Measurements from ENCODE around the gene STK16. TPM values are rescaled to one million over a fixed set of nuclear protein-coding genes. Genes with fewer than 3 reads are reported as not detected.
"Not testable (repeated sequence)": the region's sequence is repeated elsewhere in the genome, so short reads cannot be mapped to it uniquely, and the experiment has no call there.

Gene STK16, protein sequence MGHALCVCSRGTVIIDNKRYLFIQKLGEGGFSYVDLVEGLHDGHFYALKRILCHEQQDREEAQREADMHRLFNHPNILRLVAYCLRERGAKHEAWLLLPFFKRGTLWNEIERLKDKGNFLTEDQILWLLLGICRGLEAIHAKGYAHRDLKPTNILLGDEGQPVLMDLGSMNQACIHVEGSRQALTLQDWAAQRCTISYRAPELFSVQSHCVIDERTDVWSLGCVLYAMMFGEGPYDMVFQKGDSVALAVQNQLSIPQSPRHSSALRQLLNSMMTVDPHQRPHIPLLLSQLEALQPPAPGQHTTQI
- total RNA-seq (2014; rRNA removed; shearing (Covaris generic)): 26.2 and 38.6 TPM in 2 replicates

DNA sequence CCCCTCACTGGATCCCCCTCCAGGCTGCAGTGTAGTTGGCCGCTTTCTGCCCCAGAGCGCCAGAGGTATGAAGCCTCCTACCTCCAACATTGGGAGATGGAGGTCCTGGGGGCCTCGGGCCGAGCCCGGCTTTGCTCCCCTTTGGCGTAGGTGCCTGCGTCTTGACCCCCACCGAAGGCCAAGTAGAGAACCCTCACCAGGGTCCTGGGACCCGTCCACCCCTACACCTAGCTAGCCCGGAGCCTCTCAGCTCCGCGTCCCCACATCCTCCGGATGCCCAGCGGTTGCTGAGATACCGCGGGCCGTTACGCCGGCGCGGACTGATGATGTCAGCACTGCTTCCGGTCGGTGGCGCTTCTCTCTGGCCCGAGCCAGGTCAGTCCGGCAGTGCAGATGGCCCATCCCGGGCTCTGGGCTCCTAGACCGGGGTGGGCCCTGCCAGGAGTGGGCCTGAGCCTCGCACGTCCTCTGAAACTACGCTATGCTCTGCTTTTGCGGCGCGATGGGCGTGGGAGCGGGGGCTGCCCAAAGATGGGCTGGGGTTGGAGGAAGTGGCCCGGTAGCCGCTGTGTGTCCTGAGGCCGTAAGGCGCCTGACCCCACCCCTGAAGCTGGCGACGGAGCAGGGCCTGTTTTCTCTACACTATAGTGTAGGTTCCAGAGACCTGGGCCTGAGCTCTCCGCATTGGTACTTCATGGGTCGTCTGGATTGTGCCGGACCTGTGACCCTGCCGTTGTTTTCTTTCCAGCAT lies at the start of gene STK16, which contains the start of gene GLB1L:
Gene STK16, plus strand, starts transcription at position 332 of the 751 bp plus-strand sequence. CDS start 521 bp downstream, outside the sequence.
Gene GLB1L, minus strand, starts transcription at position 297 of the 751 bp plus-strand sequence. CDS start 1,871 bp downstream, outside the sequence.
- peak; percentile 98 for DNase-seq
- peak within 1 kb of the TSS; percentile 84 for H3K4me3 ChIP-seq (ENCODE audit: insufficient read depth, low read depth, low read length)
- no peaks in the 10 kb centered on the region for H3K27me3 ChIP-seq (ENCODE audit: control insufficient read depth, insufficient read depth, low read length)
- peaks cover 5% of the 10 kb centered on the region for H3K36me3 ChIP-seq (replicated peaks; ENCODE audit: control insufficient read depth, insufficient read depth, low read length)

DNA sequence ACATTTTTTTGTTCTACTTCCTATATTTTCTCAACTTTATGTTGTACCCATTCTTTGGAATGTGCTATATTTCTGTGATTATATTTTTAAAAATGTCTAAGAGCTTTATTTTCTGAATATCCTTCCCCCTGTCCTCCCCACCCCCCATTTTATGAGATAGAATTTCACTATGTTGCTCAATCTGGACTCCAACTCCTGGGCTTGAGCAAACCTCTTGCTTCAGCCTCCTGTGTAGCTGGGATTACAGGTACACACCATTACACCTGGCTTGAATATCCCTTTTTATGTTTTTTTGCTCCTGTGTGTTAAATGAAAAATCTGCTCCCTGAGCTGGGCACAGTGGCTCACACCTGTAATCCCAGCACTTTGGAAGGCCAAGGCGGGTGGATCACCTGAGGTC lies 47.9 kb upstream of the STK16 start:
- no peak overlapping the region for H3K4me3 ChIP-seq (ENCODE audit: insufficient read depth, low read depth, low read length)
- H3K36me3 ChIP-seq (replicated peaks; ENCODE audit: control insufficient read depth, insufficient read depth, low read length): no peaks in the 10 kb centered on the region
- no peaks in the 10 kb centered on the region for H3K27me3 ChIP-seq (ENCODE audit: control insufficient read depth, insufficient read depth, low read length)
- no peak for DNase-seq

DNA sequence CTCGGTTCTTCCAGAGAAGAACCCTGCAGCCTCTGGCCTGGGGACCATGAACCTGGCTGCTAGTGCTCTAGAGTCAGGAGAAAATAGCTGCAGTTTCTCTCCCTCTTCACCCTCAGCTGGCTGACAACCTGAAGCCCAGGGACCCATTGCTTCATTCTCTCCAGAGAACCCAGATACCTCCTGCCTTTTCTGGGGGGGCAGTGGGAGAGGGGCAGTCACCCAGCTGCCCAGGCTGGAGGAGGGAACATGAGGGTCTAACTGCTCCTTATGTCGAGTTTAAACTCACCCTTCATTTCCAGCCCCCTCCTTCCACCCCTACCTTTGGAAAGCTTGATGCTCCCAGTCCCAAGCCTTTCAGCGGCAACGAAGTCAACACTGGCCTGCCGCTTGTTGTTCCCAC lies 46.3 kb upstream of the STK16 start:
- no peaks in the 10 kb centered on the region for H3K27me3 ChIP-seq (ENCODE audit: control insufficient read depth, insufficient read depth, low read length)
- no peak overlapping the region for H3K4me3 ChIP-seq (ENCODE audit: insufficient read depth, low read depth, low read length)
- peak; percentile 26 for DNase-seq
- no peaks in the 10 kb centered on the region for H3K36me3 ChIP-seq (replicated peaks; ENCODE audit: control insufficient read depth, insufficient read depth, low read length)

DNA sequence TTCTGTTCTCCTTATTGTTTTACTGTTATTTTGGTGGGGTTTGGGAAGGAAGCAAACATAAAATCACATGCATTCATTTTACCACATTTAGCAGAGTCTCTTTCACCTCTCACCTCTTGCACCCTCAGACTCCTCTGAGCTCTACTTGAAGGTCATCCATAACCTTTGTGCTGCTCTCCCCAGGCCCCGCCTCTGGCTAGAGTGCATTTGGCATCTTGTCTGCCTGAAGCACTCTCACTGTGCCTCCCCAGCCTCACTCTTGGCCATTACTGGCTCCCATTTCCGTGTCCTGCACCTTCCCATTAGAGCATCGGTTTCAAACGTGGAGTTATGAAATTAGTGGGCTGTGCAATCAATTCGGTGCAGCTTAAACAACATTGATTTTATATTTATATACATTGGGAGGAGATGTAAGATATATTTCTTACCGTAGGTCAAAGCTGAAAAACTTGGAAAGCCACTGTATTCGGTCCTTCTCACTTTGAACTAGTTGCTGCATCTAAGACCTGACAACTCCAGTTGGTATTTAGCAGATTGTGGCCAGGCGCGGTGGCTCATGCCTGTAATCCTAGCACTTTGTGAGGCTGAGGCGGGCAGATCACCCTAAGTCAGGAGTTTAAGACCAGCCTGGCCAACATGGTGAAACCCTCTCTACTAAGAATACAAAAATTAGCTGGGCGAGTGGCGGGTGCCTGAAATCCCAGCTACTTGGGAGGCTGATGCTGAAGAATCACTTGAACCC lies 45.6 kb upstream of the STK16 start:
- no peak overlapping the region for H3K4me3 ChIP-seq (ENCODE audit: insufficient read depth, low read depth, low read length)
- DNase-seq: peak; percentile 23
- no peaks in the 10 kb centered on the region for H3K36me3 ChIP-seq (replicated peaks; ENCODE audit: control insufficient read depth, insufficient read depth, low read length)
- H3K27me3 ChIP-seq (ENCODE audit: control insufficient read depth, insufficient read depth, low read length): no peaks in the 10 kb centered on the region

DNA sequence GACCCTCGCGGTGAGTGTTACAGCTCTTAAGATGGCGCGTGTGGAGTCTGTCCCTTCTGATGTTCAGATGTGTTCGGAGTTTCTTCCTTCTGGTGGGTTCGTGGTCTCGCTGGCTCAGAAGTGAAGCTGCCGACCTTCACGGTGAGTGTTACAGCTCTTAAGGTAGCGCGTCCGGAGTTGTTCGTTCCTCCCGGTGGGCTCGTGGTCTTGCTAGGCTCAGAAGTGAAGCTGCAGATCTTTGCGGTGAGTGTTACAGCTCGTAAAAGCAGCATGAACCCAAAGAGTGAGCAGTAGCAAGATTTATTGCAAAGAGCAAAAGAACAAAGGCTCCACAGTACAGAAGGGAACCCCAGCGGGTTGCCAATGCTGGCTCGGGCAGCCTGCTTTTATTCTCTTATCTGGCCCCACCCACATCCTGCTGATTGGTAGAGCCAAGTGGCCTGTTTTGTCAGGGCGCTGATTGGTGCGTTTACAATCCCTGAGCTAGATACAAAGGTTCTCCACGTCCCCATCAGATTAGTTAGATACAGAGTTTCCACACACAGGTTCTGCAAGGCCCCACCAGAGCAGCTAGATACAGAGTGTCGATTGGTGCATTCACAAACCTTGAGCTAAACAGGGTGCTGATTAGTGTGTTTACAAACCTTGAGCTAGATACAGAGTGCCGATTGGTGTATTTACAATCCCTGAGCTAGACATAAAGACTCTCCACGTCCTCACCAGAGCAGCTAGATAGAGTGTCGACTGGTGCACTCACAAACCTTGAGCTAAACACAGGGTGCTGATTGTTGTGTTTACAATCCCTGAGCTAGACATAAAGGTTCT lies 44.6 kb upstream of the STK16 start:
- H3K36me3 ChIP-seq (replicated peaks; ENCODE audit: control insufficient read depth, insufficient read depth, low read length); H3K27me3 ChIP-seq (ENCODE audit: control insufficient read depth, insufficient read depth, low read length); H3K4me3 ChIP-seq (ENCODE audit: insufficient read depth, low read depth, low read length); DNase-seq: not testable (repeated sequence)

DNA sequence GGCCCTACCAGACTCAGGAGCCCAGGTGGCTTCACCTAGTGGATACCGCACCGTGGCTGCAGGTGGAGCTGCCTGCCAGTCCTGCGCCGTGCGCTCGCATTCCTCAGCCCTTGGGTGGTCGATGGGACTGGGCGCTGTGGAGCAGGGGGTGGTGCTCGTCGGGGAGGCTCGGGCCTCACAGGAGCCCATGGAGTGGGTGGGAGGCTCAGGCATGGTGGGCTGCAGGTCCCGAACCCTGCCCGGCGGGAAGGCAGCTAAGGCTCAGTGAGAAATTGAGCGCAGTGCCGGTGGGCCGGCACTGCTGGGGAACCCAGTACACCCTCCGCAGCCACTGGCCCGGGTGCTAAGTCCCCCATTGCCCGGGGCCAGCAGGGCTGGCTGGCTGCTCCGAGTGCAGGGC lies 43.9 kb upstream of the STK16 start:
- not testable (repeated sequence) for DNase-seq; H3K4me3 ChIP-seq (ENCODE audit: insufficient read depth, low read depth, low read length); H3K36me3 ChIP-seq (replicated peaks; ENCODE audit: control insufficient read depth, insufficient read depth, low read length)

DNA sequence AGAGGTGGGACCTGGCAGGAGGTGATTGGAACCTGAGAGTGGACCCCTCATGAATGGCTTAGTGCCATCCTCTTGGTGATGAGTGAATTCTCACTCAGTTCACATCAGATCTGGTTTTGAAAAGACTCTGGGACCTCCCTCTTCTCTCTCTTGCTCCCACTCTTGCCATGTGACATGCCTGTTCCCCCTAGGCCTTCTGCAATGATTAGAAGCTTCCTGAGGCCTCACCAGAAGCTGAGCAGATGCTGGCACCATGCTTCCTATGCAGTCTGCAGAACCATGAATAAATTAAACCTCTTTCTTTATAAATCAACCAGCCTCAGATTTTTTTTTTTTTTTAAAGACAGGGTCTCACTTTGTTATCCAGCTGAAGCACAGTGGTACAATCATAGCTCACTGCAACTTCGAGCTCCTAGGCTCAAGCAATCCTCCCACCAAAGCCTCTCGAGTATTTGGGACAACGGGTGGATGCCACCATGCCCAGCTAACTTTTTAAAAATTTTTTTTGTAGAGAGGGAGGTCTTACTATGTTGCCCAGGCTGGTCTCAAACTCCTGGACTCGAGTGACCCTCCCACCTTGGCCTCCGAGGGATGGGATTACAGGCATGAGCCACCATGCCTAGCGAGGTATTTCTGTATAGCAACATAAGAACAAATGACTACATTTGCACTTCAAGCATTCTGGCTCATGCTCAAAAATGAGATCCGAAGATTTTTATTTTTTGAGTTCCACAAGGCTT lies 40.7 kb upstream of the STK16 start:
- no peak for DNase-seq

More for the DNA sequence above, 43.9 kb upstream of the STK16 start:
- not testable (repeated sequence) for H3K27me3 ChIP-seq (ENCODE audit: control insufficient read depth, insufficient read depth, low read length)

DNA sequence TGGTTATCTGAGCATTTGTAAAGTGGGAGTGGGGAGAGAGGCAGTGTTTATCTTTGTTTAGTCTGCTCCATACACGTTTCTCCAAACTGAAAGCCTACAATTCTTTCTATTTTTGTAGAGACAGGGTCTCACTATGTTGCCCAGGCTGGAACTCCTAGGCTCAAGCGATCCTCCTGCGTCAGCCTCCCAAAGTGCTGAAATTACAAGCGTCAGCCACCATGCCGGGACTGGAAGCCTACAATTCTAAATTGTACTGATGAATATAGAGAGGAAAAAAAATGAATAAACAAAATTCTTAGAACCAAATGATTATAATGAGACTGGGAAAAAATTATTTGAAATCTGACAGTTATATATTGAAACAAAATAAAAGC lies 40.1 kb upstream of the STK16 start:
- Histone ChIP-seq H3K4me3 (ENCODE audit: insufficient read depth, low read depth, low read length) (no peak overlapping the region), H3K27me3 (ENCODE audit: control insufficient read depth, insufficient read depth, low read length) (no peaks in the 10 kb centered on the region), H3K36me3 (replicated peaks; ENCODE audit: control insufficient read depth, insufficient read depth, low read length) (peaks cover 6% of the 10 kb centered on the region)
- DNase-seq: no peak

More for the DNA sequence above, 40.7 kb upstream of the STK16 start:
- no peak overlapping the region for H3K4me3 ChIP-seq (ENCODE audit: insufficient read depth, low read depth, low read length)
- H3K27me3 ChIP-seq (ENCODE audit: control insufficient read depth, insufficient read depth, low read length): no peaks in the 10 kb centered on the region
- peaks cover 4% of the 10 kb centered on the region for H3K36me3 ChIP-seq (replicated peaks; ENCODE audit: control insufficient read depth, insufficient read depth, low read length)

DNA sequence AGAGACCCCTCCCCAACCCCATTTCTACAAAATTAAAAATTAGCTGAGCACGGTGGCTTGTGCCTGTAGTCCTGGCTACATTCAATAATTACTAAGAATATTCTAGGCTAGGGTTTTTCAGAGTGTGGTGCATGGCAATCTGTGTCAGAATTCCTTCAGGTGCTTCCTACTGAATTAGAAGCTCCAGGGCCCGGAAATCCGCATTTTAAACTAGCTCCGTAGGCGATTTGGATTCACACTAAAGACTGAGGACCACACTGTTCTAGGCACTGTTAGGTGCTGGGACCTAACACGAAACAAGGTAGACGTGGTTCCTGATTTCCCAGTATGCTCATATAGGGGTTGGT lies 39.3 kb upstream of the STK16 start:
- DNase-seq: no peak
- Histone ChIP-seq H3K4me3 (ENCODE audit: insufficient read depth, low read depth, low read length) (peak overlapping the region; percentile 73), H3K36me3 (replicated peaks; ENCODE audit: control insufficient read depth, insufficient read depth, low read length) (peaks cover 8% of the 10 kb centered on the region), H3K27me3 (ENCODE audit: control insufficient read depth, insufficient read depth, low read length) (no peaks in the 10 kb centered on the region)

DNA sequence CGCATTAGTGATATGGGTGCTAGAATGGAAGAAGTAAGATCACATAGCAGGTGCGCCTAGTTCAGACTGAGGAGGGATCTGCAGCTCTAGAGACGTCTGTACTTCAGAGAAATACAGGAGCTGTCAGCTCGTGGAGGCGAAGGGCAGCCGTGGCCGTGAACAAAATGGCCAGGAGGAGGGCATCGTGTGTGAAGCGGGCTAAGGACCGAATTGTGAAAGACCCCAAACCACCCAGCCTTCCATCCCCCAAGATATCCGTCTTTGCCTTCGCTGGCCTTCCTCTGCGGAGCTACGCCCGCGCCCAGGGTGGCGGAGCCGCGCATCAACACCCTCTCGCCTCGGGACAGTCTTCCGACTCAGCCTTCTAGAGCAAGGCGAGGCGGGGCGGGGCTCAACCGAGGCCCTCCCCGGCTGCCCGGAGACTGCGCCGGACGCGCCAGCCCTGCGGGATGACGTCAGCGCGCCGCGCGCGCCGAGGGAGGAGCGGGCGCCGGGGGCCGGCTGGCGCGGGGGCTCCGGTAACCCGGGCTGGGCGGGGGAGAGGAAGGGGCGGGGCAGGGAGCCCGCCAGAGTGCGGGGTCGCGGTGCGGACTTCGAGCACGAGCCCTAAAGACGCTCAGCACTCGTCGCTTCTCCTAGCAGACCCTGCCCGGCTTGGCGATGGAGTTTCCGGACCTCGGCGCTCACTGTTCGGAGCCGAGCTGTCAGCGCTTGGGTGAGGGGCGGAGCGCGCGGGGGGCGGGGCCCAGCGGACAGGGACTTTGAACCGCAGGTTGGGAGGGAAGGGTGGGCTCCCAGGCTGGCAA lies 38.7 kb upstream of the STK16 start, which contains the start of gene ZFAND2B:
Gene ZFAND2B, plus strand, starts transcription at position 455 of the 806 bp plus-strand sequence. Its CDS starts 206 bp downstream, at position 661.
- DNase-seq: peak; percentile 100
- H3K27me3 ChIP-seq (ENCODE audit: control insufficient read depth, insufficient read depth, low read length): no peaks in the 10 kb centered on the region
- peaks cover 12% of the 10 kb centered on the region for H3K36me3 ChIP-seq (replicated peaks; ENCODE audit: control insufficient read depth, insufficient read depth, low read length)
- H3K4me3 ChIP-seq (ENCODE audit: insufficient read depth, low read depth, low read length): peak within 1 kb of the TSS; percentile 73

DNA sequence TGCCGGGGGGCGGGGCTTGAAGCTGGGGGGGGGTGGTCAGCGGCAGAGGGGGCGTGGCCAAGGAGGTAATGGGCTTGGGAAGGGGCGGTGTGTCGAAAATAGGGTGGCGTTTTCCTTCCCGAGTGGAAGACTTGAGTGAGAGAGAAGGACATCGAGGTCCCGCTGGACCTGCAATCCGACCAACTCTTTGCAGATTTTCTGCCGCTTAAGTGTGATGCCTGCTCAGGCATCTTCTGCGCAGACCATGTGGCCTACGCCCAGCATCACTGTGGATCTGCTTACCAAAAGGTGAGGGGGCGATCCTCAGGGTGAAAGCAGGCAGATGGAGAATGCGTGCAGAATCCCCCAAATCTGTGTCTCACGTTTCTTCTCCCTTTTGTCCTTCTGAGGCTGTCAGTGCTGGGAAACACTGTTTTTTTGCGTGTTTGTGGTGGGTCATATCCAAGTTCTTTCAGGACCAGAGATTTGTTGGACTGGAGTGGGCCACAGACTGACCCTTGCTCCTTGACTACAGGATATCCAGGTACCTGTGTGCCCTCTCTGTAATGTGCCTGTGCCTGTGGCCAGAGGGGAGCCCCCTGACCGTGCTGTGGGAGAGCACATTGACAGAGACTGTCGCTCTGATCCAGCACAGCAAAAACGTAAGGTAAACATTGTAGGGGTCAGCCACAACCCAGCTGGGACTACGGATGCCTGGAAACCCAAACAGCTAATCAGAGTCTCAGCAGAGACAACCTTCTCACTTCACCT lies 38.0 kb upstream of the STK16 start:
- Histone ChIP-seq H3K27me3 (ENCODE audit: control insufficient read depth, insufficient read depth, low read length) (no peaks in the 10 kb centered on the region), H3K36me3 (replicated peaks; ENCODE audit: control insufficient read depth, insufficient read depth, low read length) (peaks cover 12% of the 10 kb centered on the region), H3K4me3 (ENCODE audit: insufficient read depth, low read depth, low read length) (peak overlapping the region; percentile 68)
- no peak for DNase-seq
